Activated CD8-positive, alpha-beta T cell treated with anti-CD3 and anti-CD28 coated beads, Interleukin-2, amount 10 ng/mL, durations not matched to agents 7 days and 5 days (primary cell): Measurements from ENCODE around the gene SIGLEC7. TPM values are rescaled to one million over a fixed set of nuclear protein-coding genes. Genes with fewer than 3 reads are reported as not detected.

ENCODE experiments used
- ATAC-seq: fragments of 150-1000 bp; cut with Tn5 transposase; one replicate; pipeline ENCODE4 v1.10.0; 2021; ENCODE audit warnings: moderate library complexity
- CTCF ChIA-PET: fragments of 350-600 bp; sonication (Branson Sonifier 250); formaldehyde crosslinking; loops from one replicate; lab custom pipeline; 2021; ENCODE audit warnings: antibody characterized with exemption; lab: Charles Lee
- POLR2A ChIA-PET: fragments of 350-600 bp; sonication (Branson Sonifier 250); formaldehyde crosslinking; loops from one replicate; lab custom pipeline; 2021; ENCODE audit warnings: antibody characterized with exemption; lab: Charles Lee
- DNase-seq: peaks from one replicate; pipeline ENCODE4 v3.0.0-alpha.2; 2020
- H3K27ac Mint-ChIP-seq: one replicate; pipeline ENCODE4 v1.8.0; 2021; ENCODE audit warnings: mild to moderate bottlenecking, mixed read lengths
- H3K27me3 Mint-ChIP-seq: one replicate; pipeline ENCODE4 v1.8.0; 2021; ENCODE audit warnings: low read depth, mixed read lengths
- H3K36me3 Mint-ChIP-seq: one replicate; pipeline ENCODE4 v1.8.0; 2021; ENCODE audit warnings: low read depth, mixed read lengths
- H3K4me1 Mint-ChIP-seq: one replicate; pipeline ENCODE4 v1.8.0; 2021; ENCODE audit warnings: low read depth, mixed read lengths
- H3K4me3 Mint-ChIP-seq: one replicate; pipeline ENCODE4 v1.8.0; 2021; ENCODE audit warnings: mild to moderate bottlenecking, mixed read lengths
- H3K9me3 Mint-ChIP-seq: one replicate; pipeline ENCODE4 v1.8.0; 2022; ENCODE audit warnings: mixed read lengths; ENCODE audit not compliant: insufficient read depth
- total RNA-seq, 2 experiments: library from RNA; stranded (reverse); gene quantifications; one replicate each; pipeline ENCODE4 v1.2.3, GENCODE V29; 2021

The SIGLEC7 gene
- total RNA-seq, 2 experiments from 2014 or later = not detected

GRCh38 chr19:51120160-51120559, 21.9 kb upstream of the SIGLEC7 start:
- Mint-ChIP-seq H3K27me3 (no peaks in the 10 kb centered on the region), H3K27ac (peak overlapping the region; percentile 60), H3K4me3 (no peak overlapping the region), H3K9me3 (no peaks in the 10 kb centered on the region), H3K4me1 (peaks cover 76% of the 10 kb centered on the region), H3K36me3 (no peaks in the 10 kb centered on the region)
- ChIA-PET CTCF (no interaction called here), POLR2A (no interaction called here)
- ATAC-seq (no peak), DNase-seq (no peak)

- H3K4me1 Mint-ChIP-seq = peaks cover 72% of the 10 kb centered on the region
- no peaks in the 10 kb centered on the region for H3K36me3 Mint-ChIP-seq
- ChIA-PET POLR2A (no interaction called here), CTCF (interaction anchor here (1.2 to 1.4 kb wide), 2 partner anchors 11 kb away, joined by 4 read pairs; no protein-coding TSS in a partner anchor)
- H3K4me3 Mint-ChIP-seq = no peak overlapping the region
- no peak for DNase-seq
- ATAC-seq = no peak
- H3K27ac Mint-ChIP-seq = peak overlapping the region; percentile 96
- no peaks in the 10 kb centered on the region for H3K27me3 Mint-ChIP-seq
- no peaks in the 10 kb centered on the region for H3K9me3 Mint-ChIP-seq
These were observed 20.8 kb upstream of the SIGLEC7 start for GRCh38 chr19:51121257-51121656.

- H3K4me3 Mint-ChIP-seq = peak overlapping the region; percentile 55
- ChIA-PET CTCF (interaction anchor here (1.2 to 1.4 kb wide), 2 partner anchors 10 to 12 kb away, joined by 4 read pairs; no protein-coding TSS in a partner anchor), POLR2A (no interaction called here)
These were observed 19.8 kb upstream of the SIGLEC7 start for GRCh38 chr19:51122112-51122981.

GRCh38 chr19:51123381-51123800, 18.7 kb upstream of the SIGLEC7 start:
- CTCF ChIA-PET = no interaction called here
- H3K27me3 Mint-ChIP-seq = no peaks in the 10 kb centered on the region
- POLR2A ChIA-PET = no interaction called here
- H3K27ac Mint-ChIP-seq = peak overlapping the region; percentile 96
- peak overlapping the region; percentile 55 for H3K4me3 Mint-ChIP-seq
- DNase-seq (peak; percentile 81), ATAC-seq (peak; percentile 80)
- H3K36me3 Mint-ChIP-seq = no peaks in the 10 kb centered on the region
- no peaks in the 10 kb centered on the region for H3K9me3 Mint-ChIP-seq
- peaks cover 80% of the 10 kb centered on the region for H3K4me1 Mint-ChIP-seq

More at GRCh38 chr19:51122112-51122981, 19.8 kb upstream of the SIGLEC7 start:
- H3K4me1 Mint-ChIP-seq = peaks cover 72% of the 10 kb centered on the region
- H3K9me3 Mint-ChIP-seq = no peaks in the 10 kb centered on the region
- DNase-seq = no peak
- no peak for ATAC-seq
- no peaks in the 10 kb centered on the region for H3K27me3 Mint-ChIP-seq
- no peaks in the 10 kb centered on the region for H3K36me3 Mint-ChIP-seq
- H3K27ac Mint-ChIP-seq = peak overlapping the region; percentile 96

GRCh38 chr19:51123802-51124201, 18.3 kb upstream of the SIGLEC7 start:
- ATAC-seq (no peak), DNase-seq (no peak)
- POLR2A ChIA-PET = no interaction called here
- Mint-ChIP-seq H3K27ac (peak overlapping the region; percentile 96), H3K4me3 (peak overlapping the region; percentile 55), H3K36me3 (no peaks in the 10 kb centered on the region), H3K9me3 (no peaks in the 10 kb centered on the region), H3K4me1 (peaks cover 84% of the 10 kb centered on the region), H3K27me3 (no peaks in the 10 kb centered on the region)
- CTCF ChIA-PET = no interaction called here

- Mint-ChIP-seq H3K27ac (peak overlapping the region; percentile 96), H3K4me1 (peaks cover 84% of the 10 kb centered on the region), H3K36me3 (no peaks in the 10 kb centered on the region), H3K4me3 (peak overlapping the region; percentile 55), H3K9me3 (no peaks in the 10 kb centered on the region), H3K27me3 (no peaks in the 10 kb centered on the region)
- ATAC-seq (no peak), DNase-seq (no peak)
- POLR2A ChIA-PET = no interaction called here
- CTCF ChIA-PET = no interaction called here
These were observed 17.9 kb upstream of the SIGLEC7 start for GRCh38 chr19:51124216-51124615.

- Mint-ChIP-seq H3K36me3 (no peaks in the 10 kb centered on the region), H3K4me1 (peaks cover 82% of the 10 kb centered on the region), H3K27ac (peak within 1 kb of the TSS; percentile 96), H3K9me3 (no peaks in the 10 kb centered on the region), H3K4me3 (peak within 1 kb of the TSS; percentile 55), H3K27me3 (no peaks in the 10 kb centered on the region)
- POLR2A ChIA-PET = no interaction called here
- CTCF ChIA-PET = no interaction called here
- ATAC-seq (no peak), DNase-seq (no peak)
These were observed 17.4 kb upstream of the SIGLEC7 start, which contains the start of gene SIGLEC9 for GRCh38 chr19:51124729-51125128. Gene SIGLEC9 (plus strand): TSS chr19:51124906. CDS start chr19:51124975, 69 bp downstream.

GRCh38 chr19:51125421-51126075, 16.6 kb upstream of the SIGLEC7 start:
- H3K4me1 Mint-ChIP-seq = peaks cover 85% of the 10 kb centered on the region
- H3K36me3 Mint-ChIP-seq = no peaks in the 10 kb centered on the region
- no peak for DNase-seq
- H3K27ac Mint-ChIP-seq = no peak overlapping the region
- POLR2A ChIA-PET = no interaction called here
- CTCF ChIA-PET = no interaction called here
- no peak overlapping the region for H3K4me3 Mint-ChIP-seq
- H3K27me3 Mint-ChIP-seq = peaks cover 1% of the 10 kb centered on the region
- no peak for ATAC-seq
- no peaks in the 10 kb centered on the region for H3K9me3 Mint-ChIP-seq

- no peak for ATAC-seq
- CTCF ChIA-PET = interaction anchor here (1.8 kb wide), 1 partner anchor 13 kb away, joined by 4 read pairs; no protein-coding TSS in a partner anchor
- H3K4me3 Mint-ChIP-seq = no peak overlapping the region
- peaks cover 86% of the 10 kb centered on the region for H3K4me1 Mint-ChIP-seq
- H3K27ac Mint-ChIP-seq = peak overlapping the region; percentile 12
- H3K36me3 Mint-ChIP-seq = no peaks in the 10 kb centered on the region
- no peaks in the 10 kb centered on the region for H3K9me3 Mint-ChIP-seq
- no peak for DNase-seq
- peaks cover 3% of the 10 kb centered on the region for H3K27me3 Mint-ChIP-seq
- POLR2A ChIA-PET = no interaction called here
These were observed 15.1 kb upstream of the SIGLEC7 start for GRCh38 chr19:51127032-51127431.

- Mint-ChIP-seq H3K9me3 (no peaks in the 10 kb centered on the region), H3K27ac (peak overlapping the region; percentile 62), H3K27me3 (peaks cover 3% of the 10 kb centered on the region), H3K4me3 (no peak overlapping the region), H3K4me1 (peaks cover 86% of the 10 kb centered on the region), H3K36me3 (peaks cover 3% of the 10 kb centered on the region)
- ATAC-seq (no peak), DNase-seq (no peak)
- ChIA-PET POLR2A (no interaction called here), CTCF (interaction anchor here (1.8 kb wide), 1 partner anchor 14 kb away, joined by 4 read pairs; no protein-coding TSS in a partner anchor)
These were observed 14.3 kb upstream of the SIGLEC7 start for GRCh38 chr19:51127755-51128154.

- Mint-ChIP-seq H3K9me3 (no peaks in the 10 kb centered on the region), H3K27me3 (peaks cover 3% of the 10 kb centered on the region), H3K27ac (peak overlapping the region; percentile 62), H3K36me3 (peaks cover 3% of the 10 kb centered on the region), H3K4me3 (no peak overlapping the region), H3K4me1 (peaks cover 81% of the 10 kb centered on the region)
- no peak for DNase-seq
- ChIA-PET POLR2A (no interaction called here), CTCF (interaction anchor here (1.8 kb wide), 1 partner anchor 14 kb away, joined by 4 read pairs; no protein-coding TSS in a partner anchor)
- no peak for ATAC-seq
These were observed 13.9 kb upstream of the SIGLEC7 start for GRCh38 chr19:51128227-51128626.

GRCh38 chr19:51129716-51130115, 12.4 kb upstream of the SIGLEC7 start:
- peaks cover 1% of the 10 kb centered on the region for H3K9me3 Mint-ChIP-seq
- peaks cover 66% of the 10 kb centered on the region for H3K4me1 Mint-ChIP-seq
- H3K4me3 Mint-ChIP-seq = no peak overlapping the region
- DNase-seq (no peak), ATAC-seq (no peak)
- H3K27ac Mint-ChIP-seq = peak overlapping the region; percentile 33
- CTCF ChIA-PET = no interaction called here
- POLR2A ChIA-PET = no interaction called here
- peaks cover 5% of the 10 kb centered on the region for H3K27me3 Mint-ChIP-seq
- peaks cover 5% of the 10 kb centered on the region for H3K36me3 Mint-ChIP-seq
